DOHH2 (cell line): Measurements from ENCODE around the gene TIMP1.
A peak's percentile ranks its signal among the peaks of the same experiment; 100 is the strongest.

Source experiments
- H3F3A ChIP-seq: fragments of 200-600 bp; sonication (generic), shearing (Covaris generic); 2 replicates; pipeline ENCODE4 v1.6.0; 2016; ENCODE audit warnings: antibody characterized with exemption, mild to moderate bottlenecking; ENCODE audit not compliant: control insufficient read depth, insufficient read depth
- H3K27ac ChIP-seq: fragments of 200-600 bp; sonication (generic); 2 replicates; pipeline ENCODE4 v1.5.1; 2014; ENCODE audit warnings: low read depth, mild to moderate bottlenecking, low read length, moderate library complexity
- H3K27me3 ChIP-seq: fragments of 200-600 bp; sonication (generic); 2 replicates; pipeline ENCODE4 v1.6.1; 2014; ENCODE audit warnings: mild to moderate bottlenecking, low read length, mixed read lengths; ENCODE audit not compliant: control insufficient read depth
- H3K36me3 ChIP-seq: fragments of 200-600 bp; sonication (generic); 2 replicates; pipeline ENCODE4 v1.6.1; 2014; ENCODE audit warnings: mild to moderate bottlenecking, low read length, moderate library complexity, mixed read lengths; ENCODE audit not compliant: control insufficient read depth
- H3K4me1 ChIP-seq: fragments of 200-600 bp; sonication (generic); 2 replicates; pipeline ENCODE4 v1.6.1; 2014; ENCODE audit warnings: mild to moderate bottlenecking, low read length, mixed read lengths; ENCODE audit not compliant: control insufficient read depth
- H3K4me2 ChIP-seq: fragments of 200-600 bp; sonication (generic); 2 replicates; pipeline ENCODE4 v1.6.0; 2014; ENCODE audit warnings: mild to moderate bottlenecking, low read length, moderate library complexity
- H3K4me3 ChIP-seq: fragments of 200-600 bp; sonication (generic); 2 replicates; pipeline ENCODE4 v1.5.1; 2014; ENCODE audit warnings: mild to moderate bottlenecking, low read length, mixed read lengths
- H3K79me2 ChIP-seq: fragments of 200-600 bp; sonication (generic); 2 replicates; pipeline ENCODE4 v1.6.1; 2014; ENCODE audit warnings: mild to moderate bottlenecking, low read length, mixed read lengths; ENCODE audit not compliant: control insufficient read depth
- H3K9me2 ChIP-seq: fragments of 200-600 bp; sonication (generic); replicated peaks from 2 replicates; pipeline ENCODE4 v1.6.1; 2014; ENCODE audit warnings: mild to moderate bottlenecking, low read length, mixed read lengths; ENCODE audit not compliant: control insufficient read depth
- H3K9me3 ChIP-seq: fragments of 200-600 bp; sonication (generic); 2 replicates; pipeline ENCODE4 v1.6.1; 2014; ENCODE audit warnings: antibody characterized with exemption, low read length, mixed read lengths; ENCODE audit not compliant: control insufficient read depth, insufficient read depth
- H4K20me1 ChIP-seq: fragments of 200-600 bp; sonication (generic); 2 replicates; pipeline ENCODE4 v1.6.0; 2014; ENCODE audit warnings: low read depth, mild to moderate bottlenecking, antibody characterized with exemption, low read length, moderate library complexity; ENCODE audit not compliant: control insufficient read depth, insufficient read depth
- CTCF ChIP-seq: fragments of 200-600 bp; sonication (generic); IDR thresholded peaks from one replicate; pipeline ENCODE4 v1.5.1; 2014; ENCODE audit warnings: antibody characterized with exemption, mild to moderate bottlenecking, low read depth, low read length; ENCODE audit not compliant: poor library complexity, severe bottlenecking
- EZH2phosphoT487 ChIP-seq: fragments of 200-600 bp; sonication (generic); IDR thresholded peaks from 2 replicates; pipeline ENCODE4 v1.6.1; 2017; ENCODE audit warnings: borderline replicate concordance, mild to moderate bottlenecking, antibody characterized with exemption, low read length, moderate library complexity, mixed read lengths

Gene TIMP1

GRCh38 chrX:47581731-47582647, at the start of gene TIMP1:
TSS of gene TIMP1 (plus strand) at chrX:47582436. CDS start at chrX:47583416, 980 bp downstream.
- TF ChIP-seq EZH2phosphoT487 (no peak), CTCF (no peak)
- Histone ChIP-seq H3K4me2 (no peak within 1 kb of the TSS), H3K27ac (no peak within 1 kb of the TSS), H3K9me2 (no peaks in the 10 kb centered on the region), H3K4me3 (no peak within 1 kb of the TSS), H3K79me2 (no peaks in the 10 kb centered on the region), H3K9me3 (no peaks in the 10 kb centered on the region), H3K27me3 (peaks cover 8% of the 10 kb centered on the region), H4K20me1 (no peaks in the 10 kb centered on the region), H3F3A (no peaks in the 10 kb centered on the region), H3K36me3 (no peaks in the 10 kb centered on the region), H3K4me1 (no peaks in the 10 kb centered on the region)

DNA sequence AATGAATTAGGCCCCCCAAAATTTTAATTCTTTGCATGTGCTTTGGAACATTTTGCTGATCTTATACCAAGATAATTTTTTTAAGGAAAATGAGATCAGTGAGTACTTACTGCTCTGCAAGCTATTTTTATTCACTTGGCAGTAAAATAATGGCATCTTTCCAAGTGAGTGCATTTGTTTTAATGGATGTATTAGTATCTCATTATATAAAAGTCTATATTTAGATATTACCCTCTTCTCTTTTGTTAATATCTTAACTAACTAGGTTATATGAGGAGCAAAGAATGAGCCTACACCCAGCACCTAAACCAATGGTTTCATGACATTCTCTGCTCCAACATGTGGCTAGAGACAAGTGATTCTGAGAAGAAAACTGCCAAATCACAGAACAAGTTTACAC, 42.4 kb upstream of the TIMP1 start:
- TF ChIP-seq EZH2phosphoT487 (no peak), CTCF (no peak)
- H3K4me3 ChIP-seq, result no peak overlapping the region
- no peaks in the 10 kb centered on the region for H3K79me2 ChIP-seq
- H3K36me3 ChIP-seq, result no peaks in the 10 kb centered on the region
- no peak overlapping the region for H3K27ac ChIP-seq
- no peaks in the 10 kb centered on the region for H4K20me1 ChIP-seq
- H3K9me2 ChIP-seq, result no peaks in the 10 kb centered on the region
- no peaks in the 10 kb centered on the region for H3F3A ChIP-seq
- H3K4me2 ChIP-seq, result no peak overlapping the region
- no peaks in the 10 kb centered on the region for H3K9me3 ChIP-seq
- H3K27me3 ChIP-seq, result no peaks in the 10 kb centered on the region
- peaks cover 6% of the 10 kb centered on the region for H3K4me1 ChIP-seq

- Histone ChIP-seq H3K4me3 (no peak overlapping the region), H3K36me3 (no peaks in the 10 kb centered on the region), H3K9me3 (no peaks in the 10 kb centered on the region), H3K27ac (no peak overlapping the region), H3F3A (no peaks in the 10 kb centered on the region), H3K4me2 (0 out of 2 replicates have a peak overlapping the region, but pooled peaks have one; percentile 11), H3K4me1 (peaks cover 6% of the 10 kb centered on the region), H4K20me1 (no peaks in the 10 kb centered on the region), H3K79me2 (no peaks in the 10 kb centered on the region), H3K9me2 (no peaks in the 10 kb centered on the region), H3K27me3 (no peaks in the 10 kb centered on the region)
- no peak for TF ChIP-seq EZH2phosphoT487
- peak; percentile 22 for TF ChIP-seq CTCF
Measured at GRCh38 chrX:47540754-47541538, 41.3 kb upstream of the TIMP1 start.
